ENCODE data around the gene PRF1.
A peak's percentile ranks its signal among the peaks of the same experiment; 100 is the strongest.
"Not testable (repeated sequence)": the region's sequence is repeated elsewhere in the genome, so short reads cannot be mapped to it uniquely, and the experiment has no call there.

The PRF1 gene

GRCh38 chr10:70615784-70616522 is 13.4 kb upstream of the PRF1 start:
- TF ChIP-seq GABPA (IDR thresholded peaks at IDR 0.05; ENCODE audit: low read depth) (no peak), SPI1 (IDR thresholded peaks at IDR 0.05; ENCODE audit: borderline replicate concordance, low read depth) (peak; percentile 98)
- Histone ChIP-seq H3K27ac (replicated peaks) (no peak overlapping the region; the same call in 1 of the 2 replicates), H3K4me3 (replicated peaks; ENCODE audit: insufficient read depth, low read length) (no peak overlapping the region), H3K27me3 (ENCODE audit: insufficient read depth, poor library complexity, severe bottlenecking) (no peaks in the 10 kb centered on the region)
- DNase-seq (ENCODE audit: low read depth in 1 of 2, low spot score in 1 of 2) = peak in 1 of 2 experiments; percentile 23

DNA sequence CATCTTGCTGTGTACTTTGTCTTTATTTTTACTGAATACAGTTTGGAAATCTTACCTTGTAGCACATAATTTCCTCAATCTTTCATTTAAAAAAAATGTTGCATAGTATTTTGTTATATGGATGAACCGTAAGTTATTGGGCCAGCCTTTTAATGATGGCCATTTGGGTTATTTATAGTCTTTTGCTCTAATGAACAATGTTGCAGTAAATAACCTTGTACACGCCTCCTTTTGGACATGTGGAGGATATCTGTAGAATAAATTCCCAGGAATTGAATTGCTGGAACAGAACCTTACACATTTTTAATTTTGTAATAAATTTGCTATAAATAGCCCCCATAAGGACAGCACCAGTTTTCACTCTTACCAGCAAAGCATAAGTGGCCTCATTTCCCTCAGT is 12.7 kb upstream of the PRF1 start:
- DNase-seq (ENCODE audit: low read depth in 1 of 2, low spot score in 1 of 2) = no peak
- Histone ChIP-seq H3K4me3 (replicated peaks; ENCODE audit: insufficient read depth, low read length) (no peak overlapping the region), H3K27me3 (ENCODE audit: insufficient read depth, poor library complexity, severe bottlenecking) (no peaks in the 10 kb centered on the region), H3K27ac (replicated peaks) (no peak overlapping the region)
- TF ChIP-seq GABPA (IDR thresholded peaks at IDR 0.05; ENCODE audit: low read depth) (no peak), POLR2AphosphoS5 (IDR thresholded peaks at IDR 0.05; ENCODE audit: low read depth) (no peak), REST (IDR thresholded peaks at IDR 0.05; ENCODE audit: insufficient replicate concordance, low read depth) (no peak), SPI1 (IDR thresholded peaks at IDR 0.05; ENCODE audit: borderline replicate concordance, low read depth) (no peak)
- TF ChIP-seq, protein P1, sequence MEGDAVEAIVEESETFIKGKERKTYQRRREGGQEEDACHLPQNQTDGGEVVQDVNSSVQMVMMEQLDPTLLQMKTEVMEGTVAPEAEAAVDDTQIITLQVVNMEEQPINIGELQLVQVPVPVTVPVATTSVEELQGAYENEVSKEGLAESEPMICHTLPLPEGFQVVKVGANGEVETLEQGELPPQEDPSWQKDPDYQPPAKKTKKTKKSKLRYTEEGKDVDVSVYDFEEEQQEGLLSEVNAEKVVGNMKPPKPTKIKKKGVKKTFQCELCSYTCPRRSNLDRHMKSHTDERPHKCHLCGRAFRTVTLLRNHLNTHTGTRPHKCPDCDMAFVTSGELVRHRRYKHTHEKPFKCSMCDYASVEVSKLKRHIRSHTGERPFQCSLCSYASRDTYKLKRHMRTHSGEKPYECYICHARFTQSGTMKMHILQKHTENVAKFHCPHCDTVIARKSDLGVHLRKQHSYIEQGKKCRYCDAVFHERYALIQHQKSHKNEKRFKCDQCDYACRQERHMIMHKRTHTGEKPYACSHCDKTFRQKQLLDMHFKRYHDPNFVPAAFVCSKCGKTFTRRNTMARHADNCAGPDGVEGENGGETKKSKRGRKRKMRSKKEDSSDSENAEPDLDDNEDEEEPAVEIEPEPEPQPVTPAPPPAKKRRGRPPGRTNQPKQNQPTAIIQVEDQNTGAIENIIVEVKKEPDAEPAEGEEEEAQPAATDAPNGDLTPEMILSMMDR (IDR thresholded peaks at IDR 0.05; ENCODE audit: insufficient read depth, low read length) = no peak

- H3K4me3 ChIP-seq (replicated peaks; ENCODE audit: insufficient read depth, low read length); DNase-seq (ENCODE audit: low read depth in 1 of 2, low spot score in 1 of 2); H3K27ac ChIP-seq (replicated peaks); H3K27me3 ChIP-seq (ENCODE audit: insufficient read depth, poor library complexity, severe bottlenecking): not testable (repeated sequence)
Measured at GRCh38 chr10:70614364-70614763, 11.8 kb upstream of the PRF1 start.

DNA sequence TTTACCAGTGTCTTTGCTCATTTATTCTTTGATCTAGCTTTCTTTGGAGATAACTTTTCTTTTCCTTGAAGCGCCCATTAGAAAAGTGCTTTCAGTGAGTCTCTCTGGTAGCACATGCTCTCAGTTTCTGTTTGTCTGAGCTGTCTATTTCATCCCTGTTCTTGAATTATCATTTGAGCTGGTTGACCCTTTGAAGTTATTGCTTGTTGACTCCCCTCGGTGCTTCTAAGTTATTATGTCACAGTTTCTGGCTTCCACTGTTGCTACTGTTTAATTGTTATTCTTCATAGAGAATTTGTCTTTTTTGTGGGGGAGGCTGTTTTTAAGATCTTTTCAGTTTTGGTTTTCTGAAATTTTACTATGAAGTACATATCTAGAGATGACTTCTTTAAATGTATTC is 11.4 kb upstream of the PRF1 start:
- no peak for DNase-seq (ENCODE audit: low read depth in 1 of 2, low spot score in 1 of 2)
- Histone ChIP-seq H3K27me3 (ENCODE audit: insufficient read depth, poor library complexity, severe bottlenecking) (no peaks in the 10 kb centered on the region), H3K27ac (replicated peaks) (no peak overlapping the region), H3K4me3 (replicated peaks; ENCODE audit: insufficient read depth, low read length) (no peak overlapping the region)
- no peak for TF ChIP-seq SPI1 (IDR thresholded peaks at IDR 0.05; ENCODE audit: borderline replicate concordance, low read depth)
- no peak for TF ChIP-seq REST (IDR thresholded peaks at IDR 0.05; ENCODE audit: insufficient replicate concordance, low read depth)
- no peak for TF ChIP-seq GABPA (IDR thresholded peaks at IDR 0.05; ENCODE audit: low read depth)
- TF ChIP-seq, protein P1 (IDR thresholded peaks at IDR 0.05; ENCODE audit: insufficient read depth, low read length) = no peak
- no peak for TF ChIP-seq POLR2AphosphoS5 (IDR thresholded peaks at IDR 0.05; ENCODE audit: low read depth)

- Histone ChIP-seq H3K4me3 (replicated peaks; ENCODE audit: insufficient read depth, low read length) (no peak overlapping the region), H3K27me3 (ENCODE audit: insufficient read depth, poor library complexity, severe bottlenecking) (no peaks in the 10 kb centered on the region), H3K27ac (replicated peaks) (no peak overlapping the region)
- TF ChIP-seq GABPA (IDR thresholded peaks at IDR 0.05; ENCODE audit: low read depth) (no peak), SPI1 (IDR thresholded peaks at IDR 0.05; ENCODE audit: borderline replicate concordance, low read depth) (no peak), POLR2AphosphoS5 (IDR thresholded peaks at IDR 0.05; ENCODE audit: low read depth) (no peak), REST (IDR thresholded peaks at IDR 0.05; ENCODE audit: insufficient replicate concordance, low read depth) (no peak)
- TF ChIP-seq, protein P1 (IDR thresholded peaks at IDR 0.05; ENCODE audit: insufficient read depth, low read length) = no peak
- no peak for DNase-seq (ENCODE audit: low read depth in 1 of 2, low spot score in 1 of 2)
Measured at GRCh38 chr10:70607936-70608335, 5.4 kb upstream of the PRF1 start.

All from HL-60 (cell line).